Muscle layer of duodenum (tissue), 2 donors: ENCODE data around the gene IDH3B.

Experiments used
- H3K27ac ChIP-seq: one replicate; pipeline ENCODE4 v1.7.0; 2013; ENCODE audit warnings: mild to moderate bottlenecking, low read length
- H3K27me3 ChIP-seq: one replicate; pipeline ENCODE4 v1.7.0; 2013; ENCODE audit warnings: low read depth, mild to moderate bottlenecking, control low read depth, low read length
- H3K36me3 ChIP-seq, 2 donors: one replicate each; pipeline ENCODE4 v1.7.0; 2013; ENCODE audit warnings: low read length in 2 of 2, control low read depth in 1 of 2, mild to moderate bottlenecking in 1 of 2; ENCODE audit not compliant: insufficient read depth in 2 of 2, control insufficient read depth in 1 of 2
- H3K4me1 ChIP-seq, 2 donors: one replicate each; pipeline ENCODE4 v1.7.0; 2013; ENCODE audit warnings: low read length in 2 of 2, mild to moderate bottlenecking in 2 of 2, control low read depth in 1 of 2, moderate library complexity in 1 of 2; ENCODE audit not compliant: insufficient read depth in 2 of 2, control insufficient read depth in 1 of 2
- H3K4me3 ChIP-seq, 2 donors: one replicate each; pipeline ENCODE4 v1.7.0; 2013; ENCODE audit warnings: low read length in 2 of 2, low read depth in 1 of 2, mild to moderate bottlenecking in 1 of 2
- H3K9me3 ChIP-seq, 2 donors: one replicate each; pipeline ENCODE4 v1.7.0; 2013; ENCODE audit warnings: low read length in 2 of 2, control low read depth in 1 of 2, mild to moderate bottlenecking in 1 of 2; ENCODE audit not compliant: control insufficient read depth in 1 of 2
- donor health status: healthy.

The IDH3B gene

DNA sequence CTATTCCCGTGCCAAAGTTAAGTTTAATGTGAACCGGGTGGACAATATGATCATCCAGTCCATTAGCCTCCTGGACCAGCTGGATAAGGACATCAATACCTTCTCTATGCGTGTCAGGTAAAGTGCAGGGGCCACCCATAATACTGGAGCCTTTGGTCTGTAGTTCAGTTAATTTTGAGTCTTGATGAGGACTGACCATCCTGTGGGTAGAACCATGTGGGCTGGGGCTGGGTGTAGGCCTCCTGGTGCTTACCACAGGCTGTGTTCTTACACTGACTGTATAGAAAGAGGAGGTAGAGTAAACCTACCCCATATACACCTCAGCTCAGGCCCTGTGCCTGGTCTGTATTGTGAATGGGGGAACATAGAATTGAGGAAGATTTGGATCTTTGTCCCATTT, 9.2 kb downstream of the IDH3B start:
- no peak overlapping the region for H3K27ac ChIP-seq

DNA sequence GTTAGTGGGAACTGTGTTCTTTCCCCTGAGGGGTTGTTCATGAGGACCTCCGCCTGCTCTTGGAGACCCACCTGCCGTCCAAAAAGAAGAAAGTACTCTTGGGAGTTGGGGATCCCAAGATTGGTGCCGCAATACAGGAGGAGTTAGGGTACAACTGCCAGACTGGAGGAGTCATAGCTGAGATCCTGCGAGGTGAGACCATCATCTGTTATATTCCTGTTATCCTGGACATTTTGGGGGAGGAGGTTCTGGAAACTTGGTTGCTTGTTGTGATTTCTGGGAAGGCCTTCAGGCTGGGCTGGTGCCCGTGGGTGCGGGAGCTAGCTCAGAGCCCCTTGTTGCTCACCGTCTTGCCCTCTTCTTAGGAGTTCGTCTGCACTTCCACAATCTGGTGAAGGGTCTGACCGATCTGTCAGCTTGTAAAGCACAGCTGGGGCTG, 9.6 kb downstream of the IDH3B start:
- H3K4me1 ChIP-seq, result peaks cover 6 to 18% of the 10 kb centered on the region in 2 donors
- H3K27ac ChIP-seq, result no peak overlapping the region
- H3K27me3 ChIP-seq, result no peaks in the 10 kb centered on the region
- H3K36me3 ChIP-seq, result peaks cover 43 to 54% of the 10 kb centered on the region in 2 donors
- H3K4me3 ChIP-seq, result peak overlapping the region; percentile 31 to 99
- H3K9me3 ChIP-seq, result no peaks in the 10 kb centered on the region

More for the DNA sequence above, 9.2 kb downstream of the IDH3B start:
- Histone ChIP-seq H3K36me3 (peaks cover 45 to 59% of the 10 kb centered on the region in 2 donors), H3K4me1 (peaks cover 6 to 18% of the 10 kb centered on the region in 2 donors), H3K4me3 (no peak overlapping the region), H3K27me3 (no peaks in the 10 kb centered on the region), H3K9me3 (no peaks in the 10 kb centered on the region)

GRCh38 chr20:2653556-2654383, 10.2 kb downstream of the IDH3B start:
- Histone ChIP-seq H3K4me1 (peaks cover 6 to 18% of the 10 kb centered on the region in 2 donors), H3K27me3 (no peaks in the 10 kb centered on the region), H3K4me3 (peak overlapping the region; percentile 96 to 99), H3K27ac (peak overlapping the region; percentile 63), H3K9me3 (no peaks in the 10 kb centered on the region), H3K36me3 (peaks cover 37 to 48% of the 10 kb centered on the region in 2 donors)

DNA sequence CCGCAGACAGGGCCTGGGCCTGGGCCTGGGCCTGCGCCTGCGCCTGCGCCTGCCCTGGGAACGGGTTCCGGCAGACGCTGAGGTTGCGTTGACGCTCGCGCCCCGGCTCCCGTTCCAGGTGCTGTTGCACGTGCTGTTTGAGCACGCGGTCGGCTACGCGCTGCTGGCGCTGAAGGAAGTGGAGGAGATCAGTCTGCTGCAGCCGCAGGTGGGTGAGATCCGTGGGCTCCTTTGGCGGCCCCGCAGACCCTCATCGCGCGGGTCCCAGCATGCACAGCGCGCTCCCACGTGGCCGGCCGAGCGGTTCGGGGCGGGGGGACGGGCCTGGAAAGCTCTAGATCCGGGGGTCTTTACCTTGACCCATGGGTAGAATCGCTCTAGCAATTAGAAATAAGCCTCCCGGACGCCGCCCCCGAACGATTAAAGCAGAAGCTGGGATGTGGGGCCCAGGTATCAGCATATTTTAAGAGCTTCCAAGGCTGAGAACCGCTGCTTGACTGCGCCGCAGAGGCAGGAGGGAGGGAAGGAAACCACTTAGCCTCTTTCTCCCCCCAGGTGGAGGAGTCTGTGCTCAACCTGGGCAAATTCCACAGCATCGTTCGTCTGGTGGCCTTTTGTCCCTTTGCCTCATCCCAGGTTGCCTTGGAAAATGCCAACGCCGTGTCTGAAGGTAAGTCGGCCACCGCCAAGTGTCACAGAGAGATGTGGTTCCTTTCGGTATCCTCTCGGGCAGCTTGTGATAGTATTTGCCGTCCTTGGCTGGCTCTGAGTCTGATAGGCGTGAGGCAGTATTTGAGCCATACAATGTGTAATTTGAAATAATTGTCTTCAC, 11.1 kb downstream of the IDH3B start:
- H3K4me1 ChIP-seq, result peaks cover 6 to 18% of the 10 kb centered on the region in 2 donors
- no peaks in the 10 kb centered on the region for H3K27me3 ChIP-seq
- H3K4me3 ChIP-seq, result peak overlapping the region; percentile 96 to 99
- H3K27ac ChIP-seq, result peak overlapping the region; percentile 63
- H3K9me3 ChIP-seq, result no peaks in the 10 kb centered on the region
- H3K36me3 ChIP-seq, result peaks cover 30 to 40% of the 10 kb centered on the region in 2 donors

- Histone ChIP-seq H3K27ac (peak within 1 kb of the TSS; percentile 88), H3K9me3 (no peaks in the 10 kb centered on the region), H3K27me3 (no peaks in the 10 kb centered on the region), H3K36me3 (peaks cover 25 to 31% of the 10 kb centered on the region in 2 donors), H3K4me1 (peaks cover 6 to 18% of the 10 kb centered on the region in 2 donors), H3K4me3 (peak within 1 kb of the TSS; percentile 96 to 99)
Measured at GRCh38 chr20:2651772-2652723, 12.0 kb downstream of the IDH3B start, which contains the start of gene NOP56. NOP56 (plus strand) TSS chr20:2652632; CDS start chr20:2652661, 29 bp downstream.

- H3K4me1 ChIP-seq, result no peaks in the 10 kb centered on the region
- H3K27ac ChIP-seq, result no peak overlapping the region
- H3K27me3 ChIP-seq, result no peaks in the 10 kb centered on the region
- H3K36me3 ChIP-seq, result peaks cover 6 to 10% of the 10 kb centered on the region in 2 donors
- no peaks in the 10 kb centered on the region for H3K9me3 ChIP-seq
- H3K4me3 ChIP-seq, result no peak overlapping the region
Measured at GRCh38 chr20:2643708-2644107, 20.3 kb downstream of the IDH3B start.

DNA sequence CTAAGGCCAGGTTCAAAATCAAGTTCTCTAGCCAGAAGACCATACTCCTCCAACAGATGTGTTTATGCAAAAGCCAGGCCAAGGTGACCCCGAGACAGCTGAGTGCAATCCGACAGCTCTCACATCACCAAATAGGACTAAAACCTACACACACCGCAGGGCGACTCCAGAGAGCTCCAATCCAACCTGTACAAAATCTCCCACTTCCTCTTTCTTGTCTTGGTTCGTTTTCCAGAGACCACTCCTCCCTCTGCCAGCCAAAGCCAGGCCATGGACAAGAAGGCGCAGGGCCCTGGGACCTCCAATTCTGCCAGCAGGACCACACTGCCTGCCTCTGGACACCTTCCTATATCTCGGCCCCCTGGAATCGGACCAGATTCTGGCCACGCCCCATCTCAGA, 23.1 kb downstream of the IDH3B start:
- no peaks in the 10 kb centered on the region for H3K4me1 ChIP-seq
- H3K36me3 ChIP-seq, result peaks cover 6 to 10% of the 10 kb centered on the region in 2 donors
- H3K4me3 ChIP-seq, result no peak overlapping the region
- H3K27ac ChIP-seq, result no peak overlapping the region
- no peaks in the 10 kb centered on the region for H3K9me3 ChIP-seq
- H3K27me3 ChIP-seq, result no peaks in the 10 kb centered on the region

GRCh38 chr20:2640260-2640659, 23.8 kb downstream of the IDH3B start:
- no peak overlapping the region for H3K4me3 ChIP-seq
- H3K9me3 ChIP-seq, result no peaks in the 10 kb centered on the region
- no peaks in the 10 kb centered on the region for H3K27me3 ChIP-seq
- no peaks in the 10 kb centered on the region for H3K4me1 ChIP-seq
- H3K36me3 ChIP-seq, result peaks cover 6 to 10% of the 10 kb centered on the region in 2 donors
- H3K27ac ChIP-seq, result no peak overlapping the region

DNA sequence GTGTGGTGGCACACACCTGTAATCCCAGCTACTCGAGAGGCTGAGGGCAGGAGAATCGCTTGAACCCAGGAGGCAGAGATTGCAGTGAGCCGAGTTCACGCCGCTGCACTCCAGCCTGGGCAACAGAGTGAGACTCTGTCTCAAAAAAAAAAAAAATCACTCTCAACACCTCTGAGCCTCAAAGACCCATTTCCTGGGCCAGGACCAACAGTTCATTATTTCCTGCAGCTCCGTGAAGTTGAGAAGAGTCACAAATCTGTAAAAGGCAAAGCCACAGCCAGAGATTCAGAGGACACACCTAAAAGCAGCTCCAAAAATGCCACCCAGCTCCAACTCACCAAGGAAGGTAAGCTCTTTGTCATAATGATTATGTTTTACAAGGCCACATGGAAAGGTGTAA, 26.8 kb downstream of the IDH3B start:
- H3K4me3 ChIP-seq, result no peak overlapping the region
- H3K4me1 ChIP-seq, result no peaks in the 10 kb centered on the region
- H3K27ac ChIP-seq, result no peak overlapping the region
- H3K27me3 ChIP-seq, result no peaks in the 10 kb centered on the region
- H3K36me3 ChIP-seq, result no peaks in the 10 kb centered on the region
- H3K9me3 ChIP-seq, result no peaks in the 10 kb centered on the region

DNA sequence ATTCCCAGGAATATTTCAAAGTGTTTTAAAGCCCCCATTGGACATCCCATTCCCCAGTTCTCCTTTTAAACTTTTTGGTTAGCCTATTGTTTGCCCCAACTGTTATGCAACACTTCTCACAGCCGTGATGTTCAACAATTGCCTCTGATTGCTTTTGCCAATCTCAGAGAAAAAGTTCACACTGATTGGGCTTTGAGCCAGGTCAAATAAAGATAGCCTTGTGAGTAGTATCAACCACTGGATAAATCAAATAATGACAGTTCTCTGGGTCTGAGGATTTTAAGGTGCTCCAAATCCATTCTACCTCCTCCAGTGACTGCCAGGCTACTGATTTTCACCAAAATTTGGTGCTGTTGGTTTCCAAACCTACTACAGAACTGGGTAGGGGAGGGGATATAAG, 30.6 kb downstream of the IDH3B start:
- H3K9me3 ChIP-seq, result no peaks in the 10 kb centered on the region
- no peaks in the 10 kb centered on the region for H3K27me3 ChIP-seq
- H3K4me3 ChIP-seq, result no peak overlapping the region
- no peak overlapping the region for H3K27ac ChIP-seq
- H3K36me3 ChIP-seq, result no peaks in the 10 kb centered on the region
- H3K4me1 ChIP-seq, result no peaks in the 10 kb centered on the region
